K562 (cell line): Measurements from ENCODE around the gene PPM1F. TPM values are rescaled to one million over a fixed set of nuclear protein-coding genes. Genes with fewer than 3 reads are reported as not detected.

Experiments
- FOXP1 ChIP-seq: sonication (generic); formaldehyde crosslinking; IDR thresholded peaks from 2 replicates; pipeline ENCODE4 v1.8.0; 2022; ENCODE audit warnings: mild to moderate bottlenecking, missing genetic modification reagents
- GABPA ChIP-seq: fragments of 200-800 bp; sonication (Bioruptor generic); conservative IDR thresholded peaks from 2 replicates; pipeline ENCODE4 v1.6.1; 2016; ENCODE audit warnings: low read depth, missing genetic modification characterization, missing compliant biosample characterization
- HINFP ChIP-seq: fragments of 450-650 bp; conservative IDR thresholded peaks from 2 replicates; pipeline ENCODE4 v1.6.1; 2016; ENCODE audit warnings: missing genetic modification characterization, low read depth, mild to moderate bottlenecking, control low read depth, missing compliant biosample characterization
- KDM1A ChIP-seq, 2 experiments: fragments of 450-650 bp; IDR thresholded peaks; 2 replicates each; pipeline ENCODE4 v1.6.1; 2016; ENCODE audit warnings: mild to moderate bottlenecking in 2 of 2
- KHSRP ChIP-seq: fragments of 450-650 bp; IDR thresholded peaks from 2 replicates; pipeline ENCODE4 v1.6.1; 2017
- LCOR ChIP-seq: sonication (generic); formaldehyde crosslinking; IDR thresholded peaks from 2 replicates; pipeline ENCODE4 v1.8.0; 2022; ENCODE audit warnings: mild to moderate bottlenecking, missing genetic modification reagents
- PBX2 ChIP-seq, 2 experiments: IDR thresholded peaks in 1 of 2; conservative IDR thresholded peaks in 1 of 2; 2 replicates each; pipeline ENCODE4 v1.6.1; 2016; ENCODE audit warnings: low read depth in 2 of 2, mild to moderate bottlenecking in 1 of 2, missing compliant biosample characterization in 1 of 2, missing genetic modification characterization in 1 of 2, moderate library complexity in 1 of 2
- RCOR1 ChIP-seq, 2 experiments: IDR thresholded peaks; 2 replicates each; pipeline ENCODE4 v1.6.1; 2012; ENCODE audit warnings: low read depth in 2 of 2, low read length in 2 of 2, borderline replicate concordance in 1 of 2, improper control_type of control experiment in 1 of 2
- RREB1 ChIP-seq: fragments of 250-450 bp; sonication (Bioruptor Pico); IDR thresholded peaks from 2 replicates; pipeline ENCODE4 v1.4.0; 2020
- SLC30A9 ChIP-seq: fragments of 250-450 bp; sonication (Bioruptor Pico); IDR thresholded peaks from 2 replicates; pipeline ENCODE4 v1.8.0; 2022; ENCODE audit warnings: mild to moderate bottlenecking, moderate library complexity
- SMARCA4 ChIP-seq: fragments of 450-650 bp; IDR thresholded peaks from 2 replicates; pipeline ENCODE4 v1.6.1; 2016
- ZBTB26 ChIP-seq: fragments of 450-650 bp; formaldehyde crosslinking; IDR thresholded peaks from 2 replicates; pipeline ENCODE4 v1.4.0; 2022; ENCODE audit warnings: missing genetic modification characterization
- ZC3H11A ChIP-seq: IDR thresholded peaks from 2 replicates; pipeline ENCODE4 v1.6.1; 2012; ENCODE audit warnings: low read depth, low read length, improper control_type of control experiment
- ZEB2 ChIP-seq: fragments of 450-650 bp; IDR thresholded peaks from 2 replicates; pipeline ENCODE4 v1.6.1; 2016
- polyA plus RNA-seq, 8 experiments: library from polyadenylated mRNA; depleted of rRNA in 4 of 8; stranded (reverse) in 5 of 8; unstranded in 3 of 8; fragments of >200 nt; fragmentation: Nextera tagmentation in 2 of 8; fragmentation: Illumina TruSeq in 1 of 8; extraction: Ambion mirVana in 2 of 8; extraction: Trizol in 1 of 8; gene quantifications; 2 replicates each; pipeline versions ENCODE4 v1.2.1 to v1.2.3, GENCODE V29; 2011 to 2014; ENCODE audit warnings: inconsistent platforms in 1 of 8, missing spikeins in 1 of 8
- total RNA-seq, 7 experiments: library from RNA; depleted of rRNA in 6 of 7; stranded (reverse); fragments of >200 nt in 6 of 7; fragmentation: Illumina TruSeq in 2 of 7; extraction: Trizol in 2 of 7; gene quantifications; 2 replicates each; pipeline versions ENCODE4 v1.2.1 to v1.2.3, GENCODE V29; 2011 to 2021; ENCODE audit warnings: low replicate concordance in 1 of 7

The PPM1F gene
- total and polyA plus RNA-seq, 9 of the 15 experiments (the other 6 are each of a cell fraction or from before 2014, with no cell fraction given) = 2.1 to 159 (median 64.0) TPM

- TF ChIP-seq PBX2 (CRISPR knock-in tag; IDR thresholded peaks at IDR 0.05; ENCODE audit: low read depth) (no peak), PBX2 (tag; conservative IDR thresholded peaks at IDR 0.05; ENCODE audit: low read depth) (no peak), SMARCA4 (no peak), ZEB2 (no peak), SLC30A9 (no peak), KHSRP (no peak), FOXP1 (no peak), GABPA (no peak), KDM1A (IDR thresholded peaks at IDR 0.05) (no peak), ZBTB26 (no peak), RCOR1 (IDR thresholded peaks at IDR 0.05; ENCODE audit: borderline replicate concordance in 1 of 2, low read depth in 2 of 2, low read length in 2 of 2) (peak; percentile 93 to 99), LCOR (no peak), HINFP (tag) (no peak), ZC3H11A (peak; percentile 95), RREB1 (CRISPR knock-in tag) (no peak)
These were observed 5.3 kb downstream of the PPM1F start (continued) for GRCh38 chr22:21947040-21948014.
